Measurements from ENCODE around the gene DQX1. TPM values are rescaled to one million over a fixed set of nuclear protein-coding genes. Genes with fewer than 3 reads are reported as not detected.

The DQX1 gene
- total and polyA plus RNA-seq, 2 experiments from 2014 or later: not detected

GRCh38 chr2:74556159-74556558, 30.1 kb upstream of the DQX1 start:
- TF ChIP-seq EZH2phosphoT487 (IDR thresholded peaks at IDR 0.05; ENCODE audit: insufficient read depth, low read depth) (no peak), EZH2 (IDR thresholded peaks at IDR 0.05; ENCODE audit: insufficient read depth, poor library complexity, severe bottlenecking) (no peak)
- peaks cover 12% of the 10 kb centered on the region; the same call in 1 of the 2 replicates for H3F3A ChIP-seq (ENCODE audit: insufficient read depth)
- no peak overlapping the region for H3K27ac ChIP-seq
- H3K4me2 ChIP-seq (ENCODE audit: unreplicated experiment): no peak overlapping the region
- no peaks in the 10 kb centered on the region for H4K20me1 ChIP-seq (ENCODE audit: insufficient read depth)
- no peak overlapping the region for H3K9ac ChIP-seq
- no peaks in the 10 kb centered on the region for H3K36me3 ChIP-seq (ENCODE audit: low read depth)
- no peaks in the 10 kb centered on the region for H3K27me3 ChIP-seq (replicated peaks; ENCODE audit: insufficient read depth)
- no peaks in the 10 kb centered on the region for H3K9me3 ChIP-seq (ENCODE audit: low read depth)
- in situ Hi-C loops (cut with MboI): no loop called here
- H2AFZ ChIP-seq: no peak overlapping the region
- H3K4me1 ChIP-seq (ENCODE audit: insufficient read depth): peaks cover 14% of the 10 kb centered on the region; the same call in 1 of the 2 replicates
- H3K79me2 ChIP-seq (ENCODE audit: insufficient read depth): peaks cover 38% of the 10 kb centered on the region
- WGBS, 2 experiments (ENCODE audit: low coverage in 1 of 2, low lambda C conversion rate in 2 of 2, missing lambda C conversion rate in 2 of 2): 96 to 97% methylated on average over 11 to 14 of the region's 14 CpGs
- no peak overlapping the region for H3K4me3 ChIP-seq
- DNase-seq: no peak
- H3K9me2 ChIP-seq (ENCODE audit: insufficient read depth): no peaks in the 10 kb centered on the region

DNA sequence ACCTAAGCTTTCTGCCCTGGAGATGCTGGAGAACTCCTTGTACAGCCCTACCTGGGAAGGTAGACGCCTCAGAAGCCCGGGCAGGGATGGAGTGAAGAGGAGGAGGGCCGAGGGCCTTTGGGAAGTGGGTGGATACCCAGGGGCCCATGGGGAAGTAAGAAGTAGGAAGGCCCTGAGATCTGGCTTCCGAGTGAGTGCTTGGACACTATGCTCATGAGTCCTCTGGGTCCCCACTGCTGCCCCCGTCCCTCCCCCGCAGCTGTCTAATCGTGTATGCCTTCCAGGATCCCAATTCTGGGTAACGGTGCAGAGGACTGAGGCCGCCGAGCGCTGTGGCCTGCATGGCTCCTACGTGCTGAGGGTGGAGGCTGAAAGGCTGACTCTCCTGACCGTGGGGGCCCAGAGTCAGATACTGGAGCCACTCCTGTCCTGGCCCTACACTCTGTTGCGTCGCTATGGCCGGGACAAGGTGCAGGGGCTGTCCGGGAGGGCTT, 29.6 kb upstream of the DQX1 start:
- Histone ChIP-seq H3K9me3 (ENCODE audit: low read depth) (no peaks in the 10 kb centered on the region), H3K27ac (no peak overlapping the region), H3K9ac (no peak overlapping the region), H3K4me3 (peak overlapping the region; percentile 97), H3K27me3 (replicated peaks; ENCODE audit: insufficient read depth) (no peaks in the 10 kb centered on the region), H3K4me2 (ENCODE audit: unreplicated experiment) (peak overlapping the region; percentile 84), H3K9me2 (ENCODE audit: insufficient read depth) (no peaks in the 10 kb centered on the region), H3F3A (ENCODE audit: insufficient read depth) (peaks cover 12% of the 10 kb centered on the region; the same call in 1 of the 2 replicates), H3K79me2 (ENCODE audit: insufficient read depth) (peaks cover 43% of the 10 kb centered on the region), H4K20me1 (ENCODE audit: insufficient read depth) (no peaks in the 10 kb centered on the region), H3K4me1 (ENCODE audit: insufficient read depth) (peaks cover 19% of the 10 kb centered on the region; the same call in 1 of the 2 replicates), H2AFZ (no peak overlapping the region), H3K36me3 (ENCODE audit: low read depth) (no peaks in the 10 kb centered on the region)
- WGBS, 2 experiments (ENCODE audit: low coverage in 1 of 2, low lambda C conversion rate in 2 of 2, missing lambda C conversion rate in 2 of 2): 90% methylated on average over 12 to 16 of the region's 17 CpGs
- in situ Hi-C loops (cut with MboI): no loop called here
- TF ChIP-seq EZH2 (IDR thresholded peaks at IDR 0.05; ENCODE audit: insufficient read depth, poor library complexity, severe bottlenecking): no peak
- no peak for TF ChIP-seq EZH2phosphoT487 (IDR thresholded peaks at IDR 0.05; ENCODE audit: insufficient read depth, low read depth)
- DNase-seq: no peak

GRCh38 chr2:74554820-74555531, 28.9 kb upstream of the DQX1 start:
- Histone ChIP-seq H3F3A (ENCODE audit: insufficient read depth) (peaks cover 12% of the 10 kb centered on the region; the same call in 1 of the 2 replicates), H3K4me1 (ENCODE audit: insufficient read depth) (peaks cover 23% of the 10 kb centered on the region), H3K4me2 (ENCODE audit: unreplicated experiment) (peak overlapping the region; percentile 84), H4K20me1 (ENCODE audit: insufficient read depth) (no peaks in the 10 kb centered on the region), H3K79me2 (ENCODE audit: insufficient read depth) (peaks cover 50% of the 10 kb centered on the region), H2AFZ (peak overlapping the region; percentile 93), H3K36me3 (ENCODE audit: low read depth) (no peaks in the 10 kb centered on the region), H3K9me3 (ENCODE audit: low read depth) (no peaks in the 10 kb centered on the region), H3K4me3 (peak overlapping the region; percentile 97), H3K9ac (peak overlapping the region; percentile 83), H3K27ac (peak overlapping the region; percentile 87), H3K9me2 (ENCODE audit: insufficient read depth) (no peaks in the 10 kb centered on the region), H3K27me3 (replicated peaks; ENCODE audit: insufficient read depth) (no peaks in the 10 kb centered on the region)
- peak; percentile 67 for DNase-seq
- WGBS, 2 experiments (ENCODE audit: low coverage in 1 of 2, low lambda C conversion rate in 2 of 2, missing lambda C conversion rate in 2 of 2): 17 to 21% methylated on average over 44 to 58 of the region's 58 CpGs
- in situ Hi-C loops (cut with MboI): no loop called here
- no peak for TF ChIP-seq EZH2phosphoT487 (IDR thresholded peaks at IDR 0.05; ENCODE audit: insufficient read depth, low read depth)
- TF ChIP-seq EZH2 (IDR thresholded peaks at IDR 0.05; ENCODE audit: insufficient read depth, poor library complexity, severe bottlenecking): no peak

GRCh38 chr2:74553892-74554819, 28.1 kb upstream of the DQX1 start, which contains the start of the genes DOK1 and LOXL3:
Gene DOK1 (plus strand): TSS chr2:74554720. CDS start chr2:74554755, 35 bp downstream.
Gene LOXL3 (minus strand): TSS chr2:74553942. CDS start chr2:74552634, 1,308 bp downstream.
- no peaks in the 10 kb centered on the region for H3K36me3 ChIP-seq (ENCODE audit: low read depth)
- DNase-seq: peak; percentile 92
- TF ChIP-seq EZH2phosphoT487 (IDR thresholded peaks at IDR 0.05; ENCODE audit: insufficient read depth, low read depth) (no peak), EZH2 (IDR thresholded peaks at IDR 0.05; ENCODE audit: insufficient read depth, poor library complexity, severe bottlenecking) (no peak)
- peak within 1 kb of the TSS; percentile 97 for H3K4me3 ChIP-seq
- no peaks in the 10 kb centered on the region for H3K9me3 ChIP-seq (ENCODE audit: low read depth)
- 0 to 1% methylated on average over 17 to 67 of the region's 73 CpGs for WGBS, 2 experiments (ENCODE audit: low coverage in 1 of 2, low lambda C conversion rate in 2 of 2, missing lambda C conversion rate in 2 of 2)
- no peaks in the 10 kb centered on the region for H3K9me2 ChIP-seq (ENCODE audit: insufficient read depth)
- peak within 1 kb of the TSS; percentile 87 for H3K27ac ChIP-seq
- H3F3A ChIP-seq (ENCODE audit: insufficient read depth): peaks cover 6% of the 10 kb centered on the region; the same call in 1 of the 2 replicates
- H3K9ac ChIP-seq: peak within 1 kb of the TSS; percentile 83
- peak within 1 kb of the TSS; percentile 93 for H2AFZ ChIP-seq
- H3K4me2 ChIP-seq (ENCODE audit: unreplicated experiment): peak within 1 kb of the TSS; percentile 84
- in situ Hi-C loops (cut with MboI): no loop called here
- H3K27me3 ChIP-seq (replicated peaks; ENCODE audit: insufficient read depth): no peaks in the 10 kb centered on the region
- no peaks in the 10 kb centered on the region for H4K20me1 ChIP-seq (ENCODE audit: insufficient read depth)
- peaks cover 55% of the 10 kb centered on the region for H3K79me2 ChIP-seq (ENCODE audit: insufficient read depth)
- H3K4me1 ChIP-seq (ENCODE audit: insufficient read depth): peaks cover 31% of the 10 kb centered on the region
